Body of pancreas (tissue), 4 donors: ENCODE results near the gene OR8S1.

ENCODE experiments used
- CTCF ChIP-seq, 7 experiments: fragments of 450-650 bp in 4 of 7; fragments of 200-600 bp in 3 of 7; sonication (generic) in 3 of 7; IDR thresholded peaks; one replicate each; pipeline ENCODE4 v1.5.1; 2016 to 2019; ENCODE audit warnings: antibody characterized with exemption in 7 of 7
- POLR2A ChIP-seq, 3 donors: fragments of 450-650 bp; IDR thresholded peaks; one replicate each; pipeline ENCODE4 v1.6.1; 2016; ENCODE audit warnings: antibody characterized with exemption in 3 of 3, mild to moderate bottlenecking in 2 of 3

GRCh38 chr12:48486679-48487078 lies 38.8 kb upstream of the OR8S1 start:
- no peak for TF ChIP-seq CTCF (IDR thresholded peaks at IDR 0.05)
- TF ChIP-seq POLR2A (IDR thresholded peaks at IDR 0.05) = no peak
